ENCODE results near the gene GNA12. TPM values are rescaled to one million over a fixed set of nuclear protein-coding genes. Genes with fewer than 3 reads are reported as not detected.

Gene GNA12
- total and polyA plus RNA-seq, 4 donors, result 3.7 to 19.0 (median 11.3) TPM

- Histone ChIP-seq H3K27ac (ENCODE audit: low read depth in 1 of 2, low read length in 2 of 2) (peak overlapping the region; percentile 62 to 80), H3K36me3 (ENCODE audit: control insufficient read depth in 4 of 4, insufficient read depth in 3 of 4, low read depth in 1 of 4, low read length in 3 of 4) (no peaks in the 10 kb centered on the region), H3K9ac (ENCODE audit: low read depth in 1 of 2, low read length in 2 of 2) (no peak overlapping the region), H3K4me3 (ENCODE audit: low read depth in 1 of 3, low read length in 3 of 3) (no peak overlapping the region), H3K9me3 (ENCODE audit: control insufficient read depth in 4 of 4, low read length in 3 of 4) (no peaks in the 10 kb centered on the region), H3K27me3 (ENCODE audit: control insufficient read depth in 4 of 4, insufficient read depth in 4 of 4, low read length in 3 of 4) (no peaks in the 10 kb centered on the region), H3K4me1 (ENCODE audit: control insufficient read depth in 4 of 4, insufficient read depth in 4 of 4, low read length in 3 of 4) (peaks cover 0 to 3% (median 0%) of the 10 kb centered on the region in 4 donors)
- no peak for DNase-seq (ENCODE audit: low spot score)
- TF ChIP-seq EGR1 (IDR thresholded peaks at IDR 0.05; ENCODE audit: low read depth in 2 of 2), result no peak
- no peak for TF ChIP-seq NR2F2 (IDR thresholded peaks at IDR 0.05)
- TF ChIP-seq JUND (IDR thresholded peaks at IDR 0.05), result no peak
- no peak for TF ChIP-seq YY1 (IDR thresholded peaks at IDR 0.05)
- no peak for TF ChIP-seq HNF4A (conservative IDR thresholded peaks at IDR 0.05)
- TF ChIP-seq TAF1 (conservative IDR thresholded peaks at IDR 0.05), result no peak
- TF ChIP-seq CTCF (IDR thresholded peaks at IDR 0.05; ENCODE audit: low read depth, low read length, missing input control), result no peak
- no peak for TF ChIP-seq HNF4G (IDR thresholded peaks at IDR 0.05)
- TF ChIP-seq GABPA (IDR thresholded peaks at IDR 0.05 in 1 of 2, conservative IDR thresholded peaks at IDR 0.05 in 1 of 2), result no peak
- TF ChIP-seq ATF3 (IDR thresholded peaks at IDR 0.05), result no peak
- TF ChIP-seq SP1 (IDR thresholded peaks at IDR 0.05), result no peak
- no peak for TF ChIP-seq RXRA (IDR thresholded peaks at IDR 0.05)
- no peak for TF ChIP-seq RAD21 (IDR thresholded peaks at IDR 0.05)
- TF ChIP-seq REST (IDR thresholded peaks at IDR 0.05), result no peak
- no peak for TF ChIP-seq MAX (IDR thresholded peaks at IDR 0.05)
- TF ChIP-seq FOXA1 (IDR thresholded peaks at IDR 0.05), result no peak
- no peak for TF ChIP-seq ZBTB33 (IDR thresholded peaks at IDR 0.05)
- TF ChIP-seq FOXA2 (IDR thresholded peaks at IDR 0.05), result no peak
- 80% methylated on average over 12 of the region's 12 CpGs for WGBS
Observed at GRCh38 chr7:2864204-2864985, 20.3 kb upstream of the GNA12 start.

Measured in liver (tissue), 9 donors.